Measurements from ENCODE around the gene ENTPD6.

Gene ENTPD6

DNA sequence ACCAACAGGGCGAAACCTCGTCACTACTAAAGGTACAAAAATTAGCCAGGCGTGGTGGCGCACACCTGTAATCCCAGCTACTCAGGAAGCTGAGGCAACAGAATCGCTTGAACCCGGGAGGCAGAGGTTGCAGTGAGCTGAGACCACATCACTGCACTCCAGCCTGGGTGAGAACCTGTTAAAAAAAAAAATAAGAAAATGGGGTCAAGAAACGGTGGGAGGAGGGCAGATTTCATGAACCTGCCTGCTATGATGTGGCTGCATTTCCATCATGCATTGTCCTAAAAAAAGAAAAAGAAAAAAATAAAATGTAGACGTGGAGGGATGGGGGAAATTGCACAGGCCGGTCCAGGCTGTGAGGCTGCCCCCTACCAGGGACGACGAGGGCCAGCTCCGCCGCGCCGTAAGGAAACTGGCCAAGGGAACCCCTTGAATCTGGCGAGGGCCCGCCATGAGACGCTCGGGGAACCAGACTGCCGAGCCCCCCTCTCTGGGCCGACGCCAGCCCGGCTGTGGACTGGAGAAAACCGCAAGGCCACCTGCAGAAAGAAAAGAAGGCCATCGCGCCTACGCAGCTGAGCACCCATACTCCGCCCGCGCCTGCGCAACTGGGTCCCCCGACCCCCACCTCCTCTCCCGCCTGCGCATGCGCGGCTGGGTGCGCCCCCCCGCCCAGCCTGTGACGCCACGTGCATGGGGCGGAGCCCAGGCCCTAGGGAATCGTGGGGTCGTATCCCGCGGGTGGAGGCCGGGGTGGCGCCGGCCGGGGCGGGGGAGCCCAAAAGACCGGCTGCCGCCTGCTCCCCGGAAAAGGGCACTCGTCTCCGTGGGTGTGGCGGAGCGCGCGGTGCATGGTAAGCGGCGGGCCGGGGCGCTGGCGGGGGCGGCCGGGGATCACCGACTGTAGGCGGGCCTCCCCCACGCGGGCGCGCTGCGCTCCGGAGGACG lies at the start of gene ENTPD6:
Gene ENTPD6, plus strand, starts transcription at position 699 of the 948 bp plus-strand sequence. CDS start 10,825 bp downstream, outside the sequence.
- Histone ChIP-seq H3K4me1 (ENCODE audit: control insufficient read depth, insufficient read depth, low read length) (peaks cover 16% of the 10 kb centered on the region), H3K27ac (ENCODE audit: low read depth, low read length) (0 out of 2 replicates have a peak within 1 kb of the TSS, but pooled peaks have one; percentile 5), H3K36me3 (ENCODE audit: control insufficient read depth, insufficient read depth, low read length) (no peaks in the 10 kb centered on the region), H3K9me3 (ENCODE audit: control insufficient read depth, insufficient read depth, low read depth, low read length) (no peaks in the 10 kb centered on the region), H3K27me3 (ENCODE audit: control insufficient read depth, insufficient read depth, low read length) (peaks cover 3% of the 10 kb centered on the region), H3K4me3 (ENCODE audit: low read depth, low read length) (peak within 1 kb of the TSS; percentile 81), H3K9ac (ENCODE audit: low read length) (peak within 1 kb of the TSS; percentile 76)

DNA sequence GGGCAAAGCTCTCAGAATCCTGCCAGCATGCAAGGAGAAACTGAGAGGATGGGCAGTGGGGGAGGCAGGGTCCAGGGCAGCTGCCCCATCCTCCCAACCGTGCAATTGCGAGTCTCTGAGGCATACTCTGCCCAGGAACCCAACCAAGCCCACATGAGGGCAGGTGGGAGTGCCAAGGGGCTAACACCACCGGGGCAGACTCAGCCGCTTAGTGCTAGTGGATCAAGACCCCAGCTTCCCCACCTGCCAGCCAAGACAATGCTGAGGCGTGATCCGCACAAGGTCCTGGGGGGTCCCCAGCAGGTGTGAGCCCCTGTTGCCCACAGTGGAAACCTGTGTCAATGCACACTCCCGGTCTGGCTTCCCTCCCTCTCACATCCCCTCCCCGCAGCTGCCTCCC lies 48.5 kb upstream of the ENTPD6 start:
- Histone ChIP-seq H3K9me3 (ENCODE audit: control insufficient read depth, insufficient read depth, low read depth, low read length) (no peaks in the 10 kb centered on the region), H3K27me3 (ENCODE audit: control insufficient read depth, insufficient read depth, low read length) (peaks cover 27% of the 10 kb centered on the region)

DNA sequence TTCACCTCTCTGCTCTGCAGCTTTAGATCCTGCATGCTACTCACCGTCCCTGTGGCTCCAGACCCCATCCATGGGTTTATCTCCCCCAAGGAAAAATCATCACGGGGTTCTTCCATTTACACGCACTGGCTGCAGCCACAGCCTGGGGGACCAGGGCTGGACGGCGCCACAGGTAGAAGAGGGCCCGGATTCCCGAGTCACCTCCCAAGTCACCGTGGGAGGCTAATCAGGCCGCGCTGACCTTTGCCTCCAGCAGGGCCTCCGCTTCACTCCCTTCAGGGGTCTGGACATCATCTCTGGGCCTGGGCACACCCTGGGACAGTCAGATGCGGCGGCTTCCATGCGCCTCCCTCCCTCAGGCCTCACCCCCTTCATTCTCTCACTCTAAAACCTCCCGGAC lies 47.8 kb upstream of the ENTPD6 start:
- H3K36me3 ChIP-seq (ENCODE audit: control insufficient read depth, insufficient read depth, low read length), result no peaks in the 10 kb centered on the region
- H3K9ac ChIP-seq (ENCODE audit: low read length), result no peak overlapping the region
- no peak overlapping the region for H3K4me3 ChIP-seq (ENCODE audit: low read depth, low read length)
- H3K27ac ChIP-seq (ENCODE audit: low read depth, low read length), result no peak overlapping the region
- H3K4me1 ChIP-seq (ENCODE audit: control insufficient read depth, insufficient read depth, low read length), result no peaks in the 10 kb centered on the region
- peaks cover 27% of the 10 kb centered on the region for H3K27me3 ChIP-seq (ENCODE audit: control insufficient read depth, insufficient read depth, low read length)
- no peaks in the 10 kb centered on the region for H3K9me3 ChIP-seq (ENCODE audit: control insufficient read depth, insufficient read depth, low read depth, low read length)

More for the DNA sequence above, 48.5 kb upstream of the ENTPD6 start:
- Histone ChIP-seq H3K27ac (ENCODE audit: low read depth, low read length) (no peak overlapping the region), H3K4me3 (ENCODE audit: low read depth, low read length) (no peak overlapping the region), H3K4me1 (ENCODE audit: control insufficient read depth, insufficient read depth, low read length) (no peaks in the 10 kb centered on the region), H3K9ac (ENCODE audit: low read length) (no peak overlapping the region), H3K36me3 (ENCODE audit: control insufficient read depth, insufficient read depth, low read length) (no peaks in the 10 kb centered on the region)

DNA sequence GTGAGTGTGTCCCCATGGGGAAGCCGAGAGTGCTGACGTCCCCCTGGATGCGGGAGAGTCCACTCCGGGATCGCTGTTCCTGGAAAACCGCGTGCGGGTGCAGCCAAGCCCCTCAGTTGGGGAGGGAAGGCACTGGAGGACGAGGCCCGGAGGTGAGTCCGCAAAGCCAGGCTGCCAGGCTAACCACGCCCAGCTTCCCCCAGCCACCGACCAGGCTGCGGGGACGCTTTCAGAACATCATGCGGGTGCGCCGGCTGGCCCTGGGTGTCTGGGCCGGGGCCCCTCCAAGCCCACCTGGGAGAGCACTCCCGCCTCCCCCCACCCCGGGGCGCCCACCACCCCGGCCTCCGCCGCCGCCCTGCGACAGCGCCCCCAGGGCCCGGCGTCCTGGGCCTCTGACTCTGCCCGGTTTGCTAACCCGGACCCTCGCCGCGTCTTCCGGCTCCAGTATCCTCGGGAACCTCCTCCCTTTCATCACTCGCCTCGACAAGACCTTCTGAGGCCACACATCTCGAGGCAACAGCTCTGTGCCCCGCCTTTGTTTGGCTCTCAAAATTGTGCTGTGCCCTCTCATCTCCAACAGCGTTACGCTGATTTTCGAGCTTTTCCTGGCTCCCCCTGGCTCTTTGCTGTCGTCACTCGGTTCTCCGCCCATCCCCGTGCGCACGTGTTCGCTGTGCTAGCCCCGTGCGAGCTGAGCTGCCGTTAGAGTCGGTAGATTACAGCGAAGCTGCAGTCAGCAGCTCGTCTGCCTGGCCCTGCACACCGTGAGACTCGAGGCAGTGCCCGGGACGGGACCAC lies 47.1 kb upstream of the ENTPD6 start:
- no peaks in the 10 kb centered on the region for H3K4me1 ChIP-seq (ENCODE audit: control insufficient read depth, insufficient read depth, low read length)
- H3K9me3 ChIP-seq (ENCODE audit: control insufficient read depth, insufficient read depth, low read depth, low read length), result no peaks in the 10 kb centered on the region
- H3K9ac ChIP-seq (ENCODE audit: low read length), result no peak overlapping the region
- no peak overlapping the region for H3K27ac ChIP-seq (ENCODE audit: low read depth, low read length)
- peaks cover 27% of the 10 kb centered on the region for H3K27me3 ChIP-seq (ENCODE audit: control insufficient read depth, insufficient read depth, low read length)
- no peaks in the 10 kb centered on the region for H3K36me3 ChIP-seq (ENCODE audit: control insufficient read depth, insufficient read depth, low read length)
- H3K4me3 ChIP-seq (ENCODE audit: low read depth, low read length), result no peak overlapping the region; the same call in 1 of the 2 replicates

DNA sequence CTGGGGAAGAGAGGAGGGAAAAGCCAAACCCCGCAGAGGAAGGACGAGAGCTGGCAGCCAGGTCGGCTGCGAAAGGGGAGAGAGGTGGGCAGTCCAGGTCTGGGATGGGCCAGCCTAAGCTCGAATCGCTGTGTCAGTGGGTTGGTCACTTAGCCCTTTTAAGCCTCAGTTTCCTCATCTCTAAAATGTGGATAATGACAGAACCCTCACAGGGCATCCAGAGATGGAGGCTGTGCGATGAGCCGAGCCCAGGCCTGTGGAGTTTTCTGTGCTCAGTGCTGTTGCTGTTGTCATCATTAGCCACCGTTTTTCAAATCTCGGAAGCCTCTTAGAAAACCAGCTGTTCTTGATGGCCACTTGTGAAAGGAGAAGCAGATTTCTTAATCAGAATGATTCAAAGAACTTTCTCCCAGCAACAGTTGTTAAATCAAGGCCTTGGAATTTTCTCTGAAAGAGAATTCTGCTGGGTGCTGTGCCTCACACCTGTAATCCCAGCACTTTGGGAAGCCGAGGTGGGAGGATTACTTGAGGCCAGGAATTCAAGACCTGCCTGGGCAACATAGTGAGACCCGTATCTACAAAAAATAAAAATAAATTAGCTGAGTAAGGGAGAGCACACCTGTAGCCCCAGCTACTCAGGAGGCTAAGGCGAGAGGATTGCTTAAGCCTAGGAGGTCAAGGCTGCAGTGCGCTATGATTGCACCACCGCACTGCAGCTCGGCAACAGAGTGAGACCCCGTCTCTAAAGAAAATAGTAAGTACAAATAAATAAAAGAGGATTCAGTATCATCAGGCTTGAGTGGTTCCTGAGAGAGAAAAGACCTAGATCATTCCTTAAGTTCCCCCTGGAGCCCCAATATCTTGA lies 46.3 kb upstream of the ENTPD6 start:
- no peak overlapping the region for H3K9ac ChIP-seq (ENCODE audit: low read length)
- peaks cover 27% of the 10 kb centered on the region for H3K27me3 ChIP-seq (ENCODE audit: control insufficient read depth, insufficient read depth, low read length)
- H3K36me3 ChIP-seq (ENCODE audit: control insufficient read depth, insufficient read depth, low read length), result no peaks in the 10 kb centered on the region
- H3K27ac ChIP-seq (ENCODE audit: low read depth, low read length), result no peak overlapping the region
- H3K9me3 ChIP-seq (ENCODE audit: control insufficient read depth, insufficient read depth, low read depth, low read length), result no peaks in the 10 kb centered on the region
- no peaks in the 10 kb centered on the region for H3K4me1 ChIP-seq (ENCODE audit: control insufficient read depth, insufficient read depth, low read length)
- H3K4me3 ChIP-seq (ENCODE audit: low read depth, low read length), result no peak overlapping the region

DNA sequence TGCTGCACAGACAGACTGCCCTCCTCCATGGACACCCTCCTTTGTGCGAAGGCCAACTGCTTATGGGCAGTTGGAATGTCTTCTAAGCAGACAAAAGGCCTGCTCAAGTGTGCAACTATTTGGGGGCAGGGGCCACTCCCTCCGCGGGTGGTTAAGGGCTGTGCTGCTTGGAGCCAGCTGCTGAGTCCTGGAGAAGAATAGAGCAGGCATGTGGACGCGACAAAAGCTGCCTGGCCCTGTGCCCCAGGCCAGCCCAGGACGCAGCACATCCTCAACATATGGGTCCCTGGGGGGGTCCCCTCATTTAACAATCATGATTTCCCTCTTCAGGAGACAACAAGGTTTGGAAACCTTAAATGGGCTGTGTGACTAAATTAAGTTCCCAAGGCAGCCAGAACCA lies 45.5 kb upstream of the ENTPD6 start:
- H3K36me3 ChIP-seq (ENCODE audit: control insufficient read depth, insufficient read depth, low read length), result no peaks in the 10 kb centered on the region
- H3K4me1 ChIP-seq (ENCODE audit: control insufficient read depth, insufficient read depth, low read length), result no peaks in the 10 kb centered on the region
- H3K9ac ChIP-seq (ENCODE audit: low read length), result no peak overlapping the region
- no peak overlapping the region for H3K4me3 ChIP-seq (ENCODE audit: low read depth, low read length)
- no peaks in the 10 kb centered on the region for H3K9me3 ChIP-seq (ENCODE audit: control insufficient read depth, insufficient read depth, low read depth, low read length)
- no peak overlapping the region for H3K27ac ChIP-seq (ENCODE audit: low read depth, low read length)
- peaks cover 27% of the 10 kb centered on the region for H3K27me3 ChIP-seq (ENCODE audit: control insufficient read depth, insufficient read depth, low read length)

DNA sequence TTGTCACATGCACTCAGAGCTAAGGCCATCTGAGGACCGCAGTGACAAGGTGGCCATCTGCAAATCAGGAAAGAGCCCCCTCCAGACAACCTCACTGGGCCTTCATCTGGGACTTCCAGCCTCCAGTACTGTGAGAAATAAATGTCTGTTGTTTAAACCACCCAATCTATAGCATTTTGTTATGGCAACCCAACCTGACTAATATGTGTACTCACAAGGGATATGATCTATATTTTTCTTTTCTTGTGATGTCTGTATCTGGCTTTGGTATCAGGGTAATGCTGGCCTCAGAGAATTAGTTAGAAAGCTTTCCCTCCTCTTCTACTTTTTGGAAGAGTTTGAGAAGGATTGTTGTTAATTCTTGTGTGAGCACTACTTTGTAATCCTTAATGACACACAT lies 37.5 kb upstream of the ENTPD6 start:
- H3K4me1 ChIP-seq (ENCODE audit: control insufficient read depth, insufficient read depth, low read length), result no peaks in the 10 kb centered on the region
- H3K9ac ChIP-seq (ENCODE audit: low read length), result no peak overlapping the region
- H3K27me3 ChIP-seq (ENCODE audit: control insufficient read depth, insufficient read depth, low read length), result peaks cover 6% of the 10 kb centered on the region; the same call in 1 of the 2 replicates
- H3K36me3 ChIP-seq (ENCODE audit: control insufficient read depth, insufficient read depth, low read length), result no peaks in the 10 kb centered on the region
- H3K27ac ChIP-seq (ENCODE audit: low read depth, low read length), result no peak overlapping the region
- peaks cover 4% of the 10 kb centered on the region; the same call in 1 of the 2 replicates for H3K9me3 ChIP-seq (ENCODE audit: control insufficient read depth, insufficient read depth, low read depth, low read length)
- H3K4me3 ChIP-seq (ENCODE audit: low read depth, low read length), result no peak overlapping the region

DNA sequence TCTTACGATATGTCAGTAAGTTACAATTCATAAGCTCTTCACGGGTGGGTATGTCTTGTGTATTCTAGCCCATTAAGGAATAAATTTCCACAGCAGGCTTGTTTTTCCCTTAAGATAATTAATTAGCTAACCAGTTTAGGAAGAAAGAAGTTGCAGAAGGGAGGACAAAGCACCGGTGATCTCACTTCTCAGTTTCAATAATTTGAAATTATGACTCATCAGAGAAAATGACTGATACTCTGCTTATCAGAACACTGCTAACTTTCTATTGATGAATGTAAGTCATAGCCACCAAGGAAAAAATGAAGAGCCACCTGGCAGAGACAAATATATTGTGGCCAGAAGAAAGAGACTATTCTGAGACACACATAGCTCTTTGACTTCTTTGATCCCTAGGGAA lies 35.0 kb upstream of the ENTPD6 start:
- H3K9me3 ChIP-seq (ENCODE audit: control insufficient read depth, insufficient read depth, low read depth, low read length), result peaks cover 19% of the 10 kb centered on the region
- no peak overlapping the region for H3K27ac ChIP-seq (ENCODE audit: low read depth, low read length)
- H3K9ac ChIP-seq (ENCODE audit: low read length), result no peak overlapping the region
- H3K36me3 ChIP-seq (ENCODE audit: control insufficient read depth, insufficient read depth, low read length), result no peaks in the 10 kb centered on the region
- H3K4me3 ChIP-seq (ENCODE audit: low read depth, low read length), result no peak overlapping the region
- H3K4me1 ChIP-seq (ENCODE audit: control insufficient read depth, insufficient read depth, low read length), result no peaks in the 10 kb centered on the region
- peaks cover 6% of the 10 kb centered on the region; the same call in 1 of the 2 replicates for H3K27me3 ChIP-seq (ENCODE audit: control insufficient read depth, insufficient read depth, low read length)

DNA sequence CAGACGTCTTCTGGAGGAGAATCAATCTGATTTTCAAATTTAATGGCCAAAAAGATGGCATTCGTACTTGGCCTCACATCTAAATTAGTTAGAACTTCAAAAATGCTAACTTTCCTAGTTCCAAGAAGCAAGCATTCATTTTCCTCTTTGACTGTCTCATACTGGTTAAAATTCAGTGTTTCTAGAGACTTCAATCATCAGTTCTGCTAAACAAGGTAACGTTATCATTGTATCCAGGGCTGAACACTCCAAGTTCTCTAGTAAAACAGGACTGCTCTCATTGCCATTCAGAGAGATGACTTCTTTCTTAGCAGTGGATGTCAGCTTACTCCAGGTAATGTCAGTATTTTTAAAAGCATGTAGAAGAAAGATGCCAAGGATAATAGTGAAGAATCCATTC lies 34.6 kb upstream of the ENTPD6 start:
- Histone ChIP-seq H3K36me3 (ENCODE audit: control insufficient read depth, insufficient read depth, low read length) (no peaks in the 10 kb centered on the region), H3K4me1 (ENCODE audit: control insufficient read depth, insufficient read depth, low read length) (no peaks in the 10 kb centered on the region), H3K27me3 (ENCODE audit: control insufficient read depth, insufficient read depth, low read length) (peaks cover 6% of the 10 kb centered on the region; the same call in 1 of the 2 replicates), H3K27ac (ENCODE audit: low read depth, low read length) (no peak overlapping the region), H3K9ac (ENCODE audit: low read length) (no peak overlapping the region), H3K9me3 (ENCODE audit: control insufficient read depth, insufficient read depth, low read depth, low read length) (peaks cover 22% of the 10 kb centered on the region), H3K4me3 (ENCODE audit: low read depth, low read length) (no peak overlapping the region)

DNA sequence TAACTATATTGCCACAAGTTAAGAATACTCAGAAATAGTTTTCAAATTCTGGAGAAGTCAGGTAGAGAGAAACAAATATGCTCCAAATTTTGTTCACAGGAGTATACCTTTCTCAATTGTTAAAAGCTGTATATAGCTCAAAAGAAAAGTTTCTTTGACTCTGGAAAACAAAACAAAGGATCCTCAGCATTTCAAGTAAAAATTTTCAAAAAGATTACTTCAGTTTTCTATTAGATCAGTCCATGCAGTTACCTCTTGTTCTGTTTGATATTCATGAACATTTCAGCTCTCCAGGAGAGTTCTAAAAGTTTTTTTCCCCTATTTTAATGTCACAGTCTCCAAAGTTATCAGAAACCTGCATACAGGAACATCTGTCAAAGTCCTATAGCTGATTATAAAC lies 30.4 kb upstream of the ENTPD6 start:
- Histone ChIP-seq H3K4me3 (ENCODE audit: low read depth, low read length) (no peak overlapping the region), H3K4me1 (ENCODE audit: control insufficient read depth, insufficient read depth, low read length) (no peaks in the 10 kb centered on the region), H3K27ac (ENCODE audit: low read depth, low read length) (no peak overlapping the region), H3K9me3 (ENCODE audit: control insufficient read depth, insufficient read depth, low read depth, low read length) (peaks cover 27% of the 10 kb centered on the region), H3K36me3 (ENCODE audit: control insufficient read depth, insufficient read depth, low read length) (no peaks in the 10 kb centered on the region), H3K27me3 (ENCODE audit: control insufficient read depth, insufficient read depth, low read length) (peaks cover 6% of the 10 kb centered on the region; the same call in 1 of the 2 replicates), H3K9ac (ENCODE audit: low read length) (no peak overlapping the region)

All from HUES6 (cell line).